ENCODE measurements around the gene GNG12.

The GNG12 gene

DNA sequence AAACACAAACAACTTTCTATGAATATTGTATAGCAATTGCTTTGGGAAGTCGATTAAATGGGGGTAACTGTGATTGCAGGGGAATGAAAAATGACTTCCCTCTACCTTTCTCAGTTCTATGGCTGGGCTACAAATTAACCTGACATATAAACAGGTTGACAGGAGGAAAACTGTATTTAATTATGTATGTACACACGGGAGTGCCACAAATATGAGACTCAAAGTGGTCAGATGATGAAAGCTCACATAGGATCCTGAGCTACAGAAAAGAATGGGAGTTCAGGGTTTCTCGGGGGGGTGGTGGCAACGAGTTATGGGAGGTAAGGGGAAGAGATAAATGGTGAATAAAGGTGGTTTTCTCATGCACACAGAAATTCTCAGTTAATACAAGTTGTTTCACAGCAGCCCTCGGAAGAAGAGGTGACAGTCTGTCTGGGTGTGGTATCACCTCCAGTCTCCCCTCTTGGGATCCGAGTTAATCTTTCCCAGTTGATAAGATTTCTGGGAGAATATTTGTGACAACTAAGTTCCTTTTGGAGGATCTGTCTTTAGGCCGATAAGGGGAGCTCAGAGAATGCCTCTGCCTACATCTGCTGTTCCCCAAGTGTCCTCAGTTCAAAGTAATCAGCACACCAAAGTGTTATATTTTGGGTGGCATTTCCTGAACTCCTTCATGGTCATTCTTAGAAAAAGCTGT, 122.0 kb downstream of the GNG12 start:
- ChIA-PET CTCF (interaction anchor here (0.8 to 2.1 kb wide), 10 partner anchors 8 to 149 kb away, joined by 3 to 6 read pairs (median 4); no protein-coding TSS in a partner anchor), POLR2A (no interaction called here)
- DNase-seq (ENCODE audit: extremely low spot score) = no peak
- TF ChIP-seq, protein P1, sequence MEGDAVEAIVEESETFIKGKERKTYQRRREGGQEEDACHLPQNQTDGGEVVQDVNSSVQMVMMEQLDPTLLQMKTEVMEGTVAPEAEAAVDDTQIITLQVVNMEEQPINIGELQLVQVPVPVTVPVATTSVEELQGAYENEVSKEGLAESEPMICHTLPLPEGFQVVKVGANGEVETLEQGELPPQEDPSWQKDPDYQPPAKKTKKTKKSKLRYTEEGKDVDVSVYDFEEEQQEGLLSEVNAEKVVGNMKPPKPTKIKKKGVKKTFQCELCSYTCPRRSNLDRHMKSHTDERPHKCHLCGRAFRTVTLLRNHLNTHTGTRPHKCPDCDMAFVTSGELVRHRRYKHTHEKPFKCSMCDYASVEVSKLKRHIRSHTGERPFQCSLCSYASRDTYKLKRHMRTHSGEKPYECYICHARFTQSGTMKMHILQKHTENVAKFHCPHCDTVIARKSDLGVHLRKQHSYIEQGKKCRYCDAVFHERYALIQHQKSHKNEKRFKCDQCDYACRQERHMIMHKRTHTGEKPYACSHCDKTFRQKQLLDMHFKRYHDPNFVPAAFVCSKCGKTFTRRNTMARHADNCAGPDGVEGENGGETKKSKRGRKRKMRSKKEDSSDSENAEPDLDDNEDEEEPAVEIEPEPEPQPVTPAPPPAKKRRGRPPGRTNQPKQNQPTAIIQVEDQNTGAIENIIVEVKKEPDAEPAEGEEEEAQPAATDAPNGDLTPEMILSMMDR (IDR thresholded peaks at IDR 0.05; ENCODE audit: control extremely low read depth, extremely low read depth, low read depth, missing control alignments) = no peak

DNA sequence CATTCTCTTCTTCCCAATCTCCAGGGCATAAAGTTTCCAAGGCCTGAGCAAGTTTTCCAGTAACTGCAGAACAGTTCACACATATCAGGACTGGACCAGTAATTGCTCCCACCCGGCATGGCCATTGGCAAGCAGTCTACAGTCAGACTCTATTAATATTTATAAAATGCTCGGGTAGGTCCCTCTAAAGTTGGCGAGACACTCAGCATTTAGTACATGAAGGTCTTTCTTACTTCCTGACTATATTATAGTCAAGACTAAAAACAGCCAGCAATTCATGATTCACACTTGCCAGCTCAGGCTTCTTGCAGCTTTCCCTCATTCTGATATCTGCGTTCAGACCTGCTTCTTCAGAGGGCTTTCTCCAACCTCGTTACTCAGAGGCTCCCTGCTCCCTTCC, 122.8 kb downstream of the GNG12 start:
- POLR2A ChIA-PET = no interaction called here
- CTCF ChIA-PET = interaction anchor here (1.1 kb wide), 1 partner anchor 36 kb away, joined by 3 read pairs; no protein-coding TSS in a partner anchor
- TF ChIP-seq, protein P1 (IDR thresholded peaks at IDR 0.05; ENCODE audit: control extremely low read depth, extremely low read depth, low read depth, missing control alignments) = no peak
- DNase-seq (ENCODE audit: extremely low spot score) = no peak

DNA sequence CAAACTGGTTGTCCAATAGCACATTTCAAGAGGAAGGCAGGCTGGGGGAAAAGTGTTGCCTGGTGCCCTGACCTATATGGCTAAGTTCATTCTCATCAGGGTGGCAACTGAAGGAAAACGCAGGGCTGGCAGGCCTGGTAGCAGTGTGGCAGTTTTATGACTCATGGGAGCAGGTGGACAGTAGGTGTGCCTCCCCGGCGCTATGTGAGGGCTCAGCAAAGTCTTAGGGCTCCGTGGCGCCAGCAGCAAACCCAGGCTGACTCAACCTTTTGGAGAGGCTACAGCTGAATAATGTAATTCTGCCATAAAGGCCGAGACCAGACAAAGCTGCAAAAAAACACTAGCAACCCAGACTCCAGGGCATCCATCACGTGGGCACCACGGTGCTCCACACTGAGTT, 124.7 kb downstream of the GNG12 start:
- ChIA-PET POLR2A (no interaction called here), CTCF (interaction anchor here (1.6 to 1.8 kb wide), 2 partner anchors 17 to 29 kb away, joined by 4 to 7 read pairs; no protein-coding TSS in a partner anchor)
- TF ChIP-seq, protein P1 (IDR thresholded peaks at IDR 0.05; ENCODE audit: control extremely low read depth, extremely low read depth, low read depth, missing control alignments) = no peak
- DNase-seq (ENCODE audit: extremely low spot score) = no peak

DNA sequence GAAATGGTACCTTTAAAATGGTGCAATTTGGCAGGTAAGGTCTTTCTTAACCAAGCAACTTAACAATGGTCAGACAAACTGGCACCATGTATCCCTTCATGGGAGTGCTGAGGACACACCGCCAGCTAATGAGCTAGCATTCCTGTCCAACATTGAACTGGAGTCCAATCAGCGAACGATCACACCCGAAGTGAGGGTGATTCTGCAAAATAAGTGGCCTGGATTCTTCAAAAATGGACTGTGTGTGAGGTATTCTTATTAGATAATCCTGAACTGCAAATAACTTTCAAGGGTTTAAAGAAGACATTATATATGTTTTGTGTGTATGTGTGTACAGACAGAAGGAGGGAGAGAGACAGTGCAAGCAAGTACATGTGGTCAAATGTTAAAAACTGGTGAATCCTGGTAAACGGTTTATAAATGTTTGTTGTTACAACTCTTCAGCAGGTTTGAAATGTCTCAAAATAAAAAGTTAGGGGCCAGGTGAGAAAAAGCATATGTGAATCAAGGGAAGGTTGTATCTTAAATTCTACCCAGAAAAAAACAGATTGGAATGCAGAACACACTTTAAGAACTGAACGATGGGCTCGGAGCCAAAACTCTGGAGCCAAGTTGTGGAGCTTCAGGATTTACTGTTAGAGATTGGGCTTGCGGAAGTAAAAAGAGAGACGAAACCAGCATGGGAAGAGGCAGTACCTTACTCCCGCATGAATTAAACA, 127.4 kb downstream of the GNG12 start:
- CTCF ChIA-PET = interaction anchor here (1.1 to 1.6 kb wide), 3 partner anchors 22 to 76 kb away, joined by 3 read pairs; no protein-coding TSS in a partner anchor
- no peak for DNase-seq (ENCODE audit: extremely low spot score)
- TF ChIP-seq, protein P1 (IDR thresholded peaks at IDR 0.05; ENCODE audit: control extremely low read depth, extremely low read depth, low read depth, missing control alignments) = no peak
- POLR2A ChIA-PET = no interaction called here

DNA sequence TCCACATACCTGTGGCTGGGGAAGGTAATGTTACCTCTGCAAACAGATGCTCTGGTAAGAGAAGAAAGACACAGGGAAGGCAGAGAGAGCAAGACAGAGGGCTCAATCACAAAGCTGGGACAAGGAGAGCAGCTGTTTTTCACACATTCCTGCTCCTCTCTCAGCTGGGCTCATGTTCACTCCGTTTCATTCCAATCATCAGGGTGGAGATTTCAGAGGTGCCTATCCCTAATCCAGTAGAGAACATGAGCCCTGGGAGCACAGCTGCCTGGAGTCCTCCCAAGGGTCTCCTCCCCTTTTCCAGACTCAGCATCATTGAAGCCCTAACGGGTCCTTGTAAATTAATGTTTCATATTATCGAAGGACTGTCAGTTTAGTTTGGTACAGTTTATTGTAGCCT, 128.9 kb downstream of the GNG12 start:
- TF ChIP-seq, protein P1 (IDR thresholded peaks at IDR 0.05; ENCODE audit: control extremely low read depth, extremely low read depth, low read depth, missing control alignments) = no peak
- POLR2A ChIA-PET = no interaction called here
- CTCF ChIA-PET = interaction anchor here (0.8 to 1.9 kb wide), 5 partner anchors 18 to 165 kb away, joined by 3 to 7 read pairs (median 3); no protein-coding TSS in a partner anchor
- no peak for DNase-seq (ENCODE audit: extremely low spot score)

DNA sequence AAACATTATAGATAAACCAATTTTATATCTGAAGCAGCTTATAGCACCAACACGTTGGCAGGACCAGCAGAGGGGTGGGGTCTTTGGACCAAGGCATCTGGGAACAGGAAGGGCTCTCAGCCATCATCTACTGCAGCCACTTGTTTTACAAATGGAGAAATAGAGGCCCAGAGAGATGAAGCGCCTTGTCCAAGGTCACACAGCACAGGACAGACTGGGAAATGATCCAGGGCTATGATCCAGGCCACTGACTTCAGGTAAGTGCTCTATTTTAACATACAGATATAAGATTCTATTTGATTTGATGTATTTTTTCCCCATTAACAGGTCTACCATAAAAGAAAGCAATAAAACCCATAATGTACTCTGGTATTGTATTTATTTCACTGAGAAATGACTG, 131.4 kb downstream of the GNG12 start:
- POLR2A ChIA-PET = interaction anchor here (1.3 kb wide), 1 partner anchor 17 kb away, joined by 6 read pairs; the partner anchor contains the start of gene GADD45A
- CTCF ChIA-PET = interaction anchor here (0.8 to 3.2 kb wide), 6 partner anchors 10 to 58 kb away, joined by 3 to 15 read pairs (median 7); no protein-coding TSS in a partner anchor

More for the DNA sequence above, 131.4 kb downstream of the GNG12 start:
- no peak for DNase-seq (ENCODE audit: extremely low spot score)
- TF ChIP-seq, protein P1 (IDR thresholded peaks at IDR 0.05; ENCODE audit: control extremely low read depth, extremely low read depth, low read depth, missing control alignments) = no peak
